IMR-90 (cell line): Measurements from ENCODE around the gene CAPN5. TPM values are rescaled to one million over a fixed set of nuclear protein-coding genes. Genes with fewer than 3 reads are reported as not detected.

Experiments
- ATAC-seq: fragments of 200-7000 bp; cut with Tn5 transposase; 2 replicates; pipeline ENCODE4 v1.9.1; 2020; ENCODE audit warnings: low read depth, mild to moderate bottlenecking, moderate library complexity
- BruUV-seq: library from RNA; stranded (reverse); fragments of 400-500 nt; replicated peaks from 2 replicates; lab custom pipeline; 2021; lab: Mats Ljungman, UMichigan
- CTCF ChIA-PET: fragments of 300-600 bp; formaldehyde crosslinking; extraction: SDS; loops from one replicate; lab custom pipeline; 2021; ENCODE audit warnings: antibody characterized with exemption; lab: Yijun Ruan, JAX
- POLR2A ChIA-PET: fragments of 300-600 bp; sonication (Branson Sonifier 250); formaldehyde crosslinking; loops from one replicate; lab custom pipeline; 2022; ENCODE audit warnings: antibody characterized with exemption; ENCODE audit not compliant: unreplicated experiment; lab: Charles Lee
- DNase-seq: peaks from one replicate; pipeline ENCODE4 v3.0.0; 2013
- H2AFZ ChIP-seq: replicated peaks from 2 replicates; pipeline ENCODE3; 2013; ENCODE audit warnings: low read length, mild to moderate bottlenecking; ENCODE audit not compliant: poor library complexity
- H2AK5ac ChIP-seq: 2 replicates; pipeline ENCODE4 v1.6.1; 2013; ENCODE audit warnings: low read depth, low read length, inconsistent platforms
- H2AK9ac ChIP-seq: replicated peaks from 2 replicates; pipeline ENCODE3; 2013; ENCODE audit warnings: mild to moderate bottlenecking, low read depth, low read length, moderate library complexity; ENCODE audit not compliant: poor library complexity
- H2BK120ac ChIP-seq: 2 replicates; pipeline ENCODE4 v1.6.1; 2013; ENCODE audit warnings: low read depth, low read length, inconsistent platforms
- H2BK15ac ChIP-seq: 3 replicates; pipeline ENCODE4 v1.6.1; 2013; ENCODE audit warnings: low read depth, low read length, inconsistent platforms
- H2BK20ac ChIP-seq: 2 replicates; pipeline ENCODE4 v1.6.1; 2013; ENCODE audit warnings: low read depth, mild to moderate bottlenecking, inconsistent platforms, low read length, moderate library complexity
- H2BK5ac ChIP-seq: 2 replicates; pipeline ENCODE4 v1.6.1; 2013; ENCODE audit warnings: mild to moderate bottlenecking, low read depth, low read length, inconsistent platforms; ENCODE audit not compliant: poor library complexity, severe bottlenecking
- H3K14ac ChIP-seq: replicated peaks from 2 replicates; pipeline ENCODE4 v1.6.1; 2013; ENCODE audit warnings: low read depth, low read length, inconsistent platforms
- H3K18ac ChIP-seq: 2 replicates; pipeline ENCODE4 v1.6.1; 2013; ENCODE audit warnings: low read depth, low read length, control low read depth
- H3K23ac ChIP-seq: 2 replicates; pipeline ENCODE4 v1.6.1; 2013; ENCODE audit warnings: low read depth, low read length, inconsistent platforms
- H3K27ac ChIP-seq: 2 replicates; pipeline ENCODE4 v1.5.1; 2013; ENCODE audit warnings: mild to moderate bottlenecking, control low read depth, low read length; ENCODE audit not compliant: insufficient read depth
- H3K27me3 ChIP-seq: 2 replicates; pipeline ENCODE4 v1.6.1; 2013; ENCODE audit warnings: low read length; ENCODE audit not compliant: control insufficient read depth, insufficient read depth
- H3K36me3 ChIP-seq: 2 replicates; pipeline ENCODE4 v1.6.1; 2013; ENCODE audit warnings: low read length, mixed read lengths; ENCODE audit not compliant: control insufficient read depth, insufficient read depth
- H3K4ac ChIP-seq: 2 replicates; pipeline ENCODE4 v1.6.1; 2013; ENCODE audit warnings: low read depth, low read length, inconsistent platforms
- H3K4me1 ChIP-seq: 2 replicates; pipeline ENCODE4 v1.6.1; 2013; ENCODE audit warnings: low read length, mixed read lengths; ENCODE audit not compliant: control insufficient read depth, insufficient read depth
- H3K4me2 ChIP-seq: 2 replicates; pipeline ENCODE4 v1.6.1; 2013; ENCODE audit warnings: low read depth, mild to moderate bottlenecking, control low read depth, low read length, moderate library complexity
- H3K4me3 ChIP-seq: 2 replicates; pipeline ENCODE4 v1.5.1; 2013; ENCODE audit warnings: low read depth, mild to moderate bottlenecking, control low read depth, low read length, moderate library complexity; ENCODE audit not compliant: insufficient read depth
- H3K56ac ChIP-seq: 2 replicates; pipeline ENCODE4 v1.6.1; 2013; ENCODE audit warnings: low read length, inconsistent platforms; ENCODE audit not compliant: insufficient read depth; ENCODE audit errors: extremely low read depth
- H3K79me1 ChIP-seq, 2 experiments: 2 replicates each; pipeline ENCODE4 v1.6.1; 2013; ENCODE audit warnings: low read length in 2 of 2, inconsistent platforms in 1 of 2, low read depth in 1 of 2
- H3K9ac ChIP-seq: 2 replicates; pipeline ENCODE4 v1.6.1; 2013; ENCODE audit warnings: low read depth, low read length, control low read depth
- H3K9me1 ChIP-seq: 2 replicates; pipeline ENCODE4 v1.6.1; 2013; ENCODE audit warnings: low read length, inconsistent platforms; ENCODE audit not compliant: insufficient read depth
- H3K9me3 ChIP-seq: 2 replicates; pipeline ENCODE4 v1.6.1; 2013; ENCODE audit warnings: low read length; ENCODE audit not compliant: control insufficient read depth, insufficient read depth
- H4K20me1 ChIP-seq: 2 replicates; pipeline ENCODE4 v1.6.1; 2013; ENCODE audit warnings: low read length, inconsistent platforms; ENCODE audit not compliant: insufficient read depth
- H4K5ac ChIP-seq: 2 replicates; pipeline ENCODE4 v1.6.1; 2013; ENCODE audit warnings: mild to moderate bottlenecking, low read depth, low read length, control low read depth
- H4K8ac ChIP-seq, 2 experiments: 2 replicates each; pipeline ENCODE4 v1.6.1; 2013; ENCODE audit warnings: low read depth in 2 of 2, low read length in 2 of 2, control low read depth in 1 of 2, inconsistent platforms in 1 of 2
- H4K91ac ChIP-seq: 2 replicates; pipeline ENCODE4 v1.6.1; 2013; ENCODE audit warnings: low read depth, low read length, inconsistent platforms; ENCODE audit not compliant: insufficient read depth
- CEBPB ChIP-seq: IDR thresholded peaks from 2 replicates; pipeline ENCODE4 v1.6.1; 2012; ENCODE audit warnings: low read depth, low read length, improper control_type of control experiment
- CHD1 ChIP-seq: IDR thresholded peaks from 2 replicates; pipeline ENCODE4 v1.6.1; 2012; ENCODE audit warnings: low read depth, low read length, improper control_type of control experiment
- MAFK ChIP-seq: IDR thresholded peaks from 2 replicates; pipeline ENCODE4 v1.6.1; 2012; ENCODE audit warnings: low read depth, low read length, improper control_type of control experiment
- MAZ ChIP-seq: IDR thresholded peaks from 2 replicates; pipeline ENCODE4 v1.6.1; 2012; ENCODE audit warnings: low read depth, mild to moderate bottlenecking, low read length, improper control_type of control experiment, moderate library complexity, borderline replicate concordance
- POLR2A ChIP-seq: IDR thresholded peaks from 2 replicates; pipeline ENCODE4 v1.6.1; 2012; ENCODE audit warnings: mild to moderate bottlenecking, low read depth, low read length
- RAD21 ChIP-seq: IDR thresholded peaks from 2 replicates; pipeline ENCODE4 v1.6.1; 2012; ENCODE audit warnings: low read length, improper control_type of control experiment
- RCOR1 ChIP-seq: IDR thresholded peaks from 2 replicates; pipeline ENCODE4 v1.6.1; 2012; ENCODE audit warnings: mild to moderate bottlenecking, low read length, improper control_type of control experiment; ENCODE audit not compliant: insufficient replicate concordance
- WGBS, 2 experiments: methylation state at CpG; one replicate each; pipeline versions ENCODE4 v1.1.5 to v1.1.7; 2013; ENCODE audit warnings: missing lambda C conversion rate in 2 of 2; ENCODE audit not compliant: insufficient read length in 1 of 2; ENCODE audit errors: extremely low coverage in 2 of 2; 5-methylcytosine and 5-hydroxymethylcytosine counted together
- dilution Hi-C: fragments of 300-500 bp; cut with HindIII; formaldehyde crosslinking; loops from one replicate; pipeline ENCODE4 v1.14.3; 2018; ENCODE audit warnings: low sequenced_read_pairs; ENCODE audit not compliant: unreplicated experiment
- in situ Hi-C: fragments of 300-500 bp; cut with MboI; formaldehyde crosslinking; loops from 3 replicates; pipeline ENCODE4 v1.14.3; 2019; ENCODE audit warnings: low sequenced_read_pairs, inconsistent platforms, mixed read lengths
- intact Hi-C: fragments of 100-400 bp; cut with micrococcal nuclease; formaldehyde crosslinking; loops from 2 replicates; pipeline ENCODE4 v1.10.0; 2022
- polyA plus RNA-seq, 3 experiments: library from polyadenylated mRNA; depleted of rRNA; stranded (reverse); fragments of >200 nt; gene quantifications; 2 replicates each; pipeline ENCODE4 v1.2.3, GENCODE V29; 2012; ENCODE audit warnings: low replicate concordance in 1 of 3
- total RNA-seq: library from RNA; depleted of rRNA; stranded (reverse); fragments of >200 nt; gene quantifications from 2 replicates; pipeline ENCODE4 v1.2.3, GENCODE V29; 2012
- TF ChIP-seq, protein P1 (sequence below): conservative IDR thresholded peaks from 2 replicates; pipeline ENCODE4 v1.5.1; 2012; ENCODE audit warnings: mild to moderate bottlenecking, low read depth, low read length, improper control_type of control experiment

The CAPN5 gene
- total and polyA plus RNA-seq, 2 of the 4 experiments (the other 2 are of a cell fraction): 8.1 to 24.0 TPM

- H3K4ac ChIP-seq: no peak overlapping the region
- no peak overlapping the region for H2AK9ac ChIP-seq
- H2AFZ ChIP-seq: no peak overlapping the region
- no TSS peak for BruUV-seq
- no peak overlapping the region for H3K27ac ChIP-seq
- TF ChIP-seq CHD1: no peak
- no peak for TF ChIP-seq MAZ
- no peak for TF ChIP-seq POLR2A
- TF ChIP-seq RCOR1: no peak
- TF ChIP-seq, protein P1, sequence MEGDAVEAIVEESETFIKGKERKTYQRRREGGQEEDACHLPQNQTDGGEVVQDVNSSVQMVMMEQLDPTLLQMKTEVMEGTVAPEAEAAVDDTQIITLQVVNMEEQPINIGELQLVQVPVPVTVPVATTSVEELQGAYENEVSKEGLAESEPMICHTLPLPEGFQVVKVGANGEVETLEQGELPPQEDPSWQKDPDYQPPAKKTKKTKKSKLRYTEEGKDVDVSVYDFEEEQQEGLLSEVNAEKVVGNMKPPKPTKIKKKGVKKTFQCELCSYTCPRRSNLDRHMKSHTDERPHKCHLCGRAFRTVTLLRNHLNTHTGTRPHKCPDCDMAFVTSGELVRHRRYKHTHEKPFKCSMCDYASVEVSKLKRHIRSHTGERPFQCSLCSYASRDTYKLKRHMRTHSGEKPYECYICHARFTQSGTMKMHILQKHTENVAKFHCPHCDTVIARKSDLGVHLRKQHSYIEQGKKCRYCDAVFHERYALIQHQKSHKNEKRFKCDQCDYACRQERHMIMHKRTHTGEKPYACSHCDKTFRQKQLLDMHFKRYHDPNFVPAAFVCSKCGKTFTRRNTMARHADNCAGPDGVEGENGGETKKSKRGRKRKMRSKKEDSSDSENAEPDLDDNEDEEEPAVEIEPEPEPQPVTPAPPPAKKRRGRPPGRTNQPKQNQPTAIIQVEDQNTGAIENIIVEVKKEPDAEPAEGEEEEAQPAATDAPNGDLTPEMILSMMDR: no peak
- no peak for TF ChIP-seq RAD21
- TF ChIP-seq MAFK: no peak
- TF ChIP-seq CEBPB: no peak
- intact Hi-C loops: no loop called here
- dilution Hi-C loops: no loop called here
- no peak overlapping the region for H2AK5ac ChIP-seq
- no peak overlapping the region for H4K91ac ChIP-seq
- ChIA-PET POLR2A (no interaction called here), CTCF (interaction anchor here (0.6 kb wide), 1 partner anchor 48 kb away, joined by 3 read pairs; no protein-coding TSS in a partner anchor)
- ATAC-seq: no peak
- H3K4me1 ChIP-seq: no peaks in the 10 kb centered on the region
- in situ Hi-C loops: no loop called here
- H3K56ac ChIP-seq: no peak overlapping the region
- H2BK15ac ChIP-seq: no peak overlapping the region
- no peak for DNase-seq
- H3K4me3 ChIP-seq: no peak overlapping the region
- no peaks in the 10 kb centered on the region for H3K36me3 ChIP-seq
- H3K9ac ChIP-seq: no peak overlapping the region
- H3K9me1 ChIP-seq: no peaks in the 10 kb centered on the region
- H3K4me2 ChIP-seq: no peak overlapping the region
- no peaks in the 10 kb centered on the region for H4K20me1 ChIP-seq
- no peaks in the 10 kb centered on the region for H3K79me1 ChIP-seq
- WGBS, 2 experiments: 90% methylated on average over 3 of the region's 14 CpGs; no CpG with 5 or more reads in 1 of the 2 experiments
- peaks cover 11% of the 10 kb centered on the region for H3K27me3 ChIP-seq
- H2BK20ac ChIP-seq: no peak overlapping the region
- H3K23ac ChIP-seq: no peak overlapping the region
- H2BK5ac ChIP-seq: no peak overlapping the region
- no peak overlapping the region for H2BK120ac ChIP-seq
- H4K5ac ChIP-seq: no peak overlapping the region
- H3K18ac ChIP-seq: no peak overlapping the region
- H3K14ac ChIP-seq: no peak overlapping the region
- H3K9me3 ChIP-seq: peaks cover 15% of the 10 kb centered on the region
- no peak overlapping the region for H4K8ac ChIP-seq
Measured at GRCh38 chr11:77053217-77054015, 13.4 kb upstream of the CAPN5 start.
